Trophoblast cell (in vitro differentiated cells and primary cell): ENCODE data around the gene GLIPR1.

ENCODE experiments used
- DNase-seq, 2 donors: peaks; one replicate each; pipeline ENCODE4 v3.0.0-alpha.2; 2016
- H2AFZ ChIP-seq: 2 replicates; pipeline ENCODE4 v1.6.1; 2013; ENCODE audit warnings: low read length, moderate library complexity, mild to moderate bottlenecking; ENCODE audit not compliant: insufficient read depth, poor library complexity
- H2AK5ac ChIP-seq: 2 replicates; pipeline ENCODE4 v1.6.1; 2013; ENCODE audit warnings: mild to moderate bottlenecking, low read length
- H2BK120ac ChIP-seq: 2 replicates; pipeline ENCODE4 v1.6.1; 2013; ENCODE audit warnings: low read length, mild to moderate bottlenecking, moderate library complexity; ENCODE audit not compliant: insufficient read depth, poor library complexity
- H2BK12ac ChIP-seq: 2 replicates; pipeline ENCODE4 v1.6.1; 2013; ENCODE audit warnings: mild to moderate bottlenecking, low read length, moderate library complexity
- H2BK5ac ChIP-seq: 2 replicates; pipeline ENCODE4 v1.6.1; 2013; ENCODE audit warnings: low read length, low read depth, moderate library complexity, mild to moderate bottlenecking; ENCODE audit not compliant: poor library complexity
- H3K14ac ChIP-seq: 2 replicates; pipeline ENCODE4 v1.6.1; 2013; ENCODE audit warnings: mild to moderate bottlenecking, low read length
- H3K18ac ChIP-seq: 2 replicates; pipeline ENCODE4 v1.6.1; 2013; ENCODE audit warnings: mild to moderate bottlenecking, low read length
- H3K23ac ChIP-seq: 2 replicates; pipeline ENCODE4 v1.6.1; 2013; ENCODE audit warnings: low read length
- H3K27ac ChIP-seq: 2 replicates; pipeline ENCODE4 v1.5.1; 2013; ENCODE audit warnings: low read depth, mild to moderate bottlenecking, inconsistent platforms, low read length, moderate library complexity
- H3K27me3 ChIP-seq: 2 replicates; pipeline ENCODE4 v1.6.1; 2013; ENCODE audit warnings: inconsistent platforms, mild to moderate bottlenecking, low read length, moderate library complexity; ENCODE audit not compliant: insufficient read depth
- H3K36me3 ChIP-seq, 2 experiments: 1 replicate in 1 of 2; 2 replicates in 1 of 2; pipeline ENCODE4 v1.6.1; 2013; ENCODE audit warnings: low read length in 2 of 2, mild to moderate bottlenecking in 2 of 2, moderate library complexity in 1 of 2; ENCODE audit not compliant: insufficient read depth in 2 of 2, control insufficient read depth in 1 of 2
- H3K4ac ChIP-seq: 2 replicates; pipeline ENCODE4 v1.6.1; 2013; ENCODE audit warnings: low read depth, mild to moderate bottlenecking, low read length, moderate library complexity
- H3K4me1 ChIP-seq, 2 experiments: 1 replicate in 1 of 2; 2 replicates in 1 of 2; pipeline ENCODE4 v1.6.1; 2013; ENCODE audit warnings: low read length in 2 of 2, mild to moderate bottlenecking in 2 of 2, moderate library complexity in 1 of 2; ENCODE audit not compliant: insufficient read depth in 2 of 2, control insufficient read depth in 1 of 2
- H3K4me2 ChIP-seq: 2 replicates; pipeline ENCODE4 v1.6.1; 2013; ENCODE audit warnings: inconsistent platforms, mild to moderate bottlenecking, low read length, moderate library complexity
- H3K4me3 ChIP-seq: 2 replicates; pipeline ENCODE4 v1.5.1; 2013; ENCODE audit warnings: mild to moderate bottlenecking, low read depth, low read length, inconsistent platforms
- H3K79me1 ChIP-seq: one replicate; pipeline ENCODE4 v1.6.1; 2013; ENCODE audit warnings: low read length
- H3K79me2 ChIP-seq: 2 replicates; pipeline ENCODE4 v1.6.1; 2013; ENCODE audit warnings: low read length, mild to moderate bottlenecking; ENCODE audit not compliant: control insufficient read depth, insufficient read depth, poor library complexity
- H3K9ac ChIP-seq: 2 replicates; pipeline ENCODE4 v1.6.1; 2013; ENCODE audit warnings: mild to moderate bottlenecking, low read length
- H3K9me3 ChIP-seq: 2 replicates; pipeline ENCODE4 v1.6.1; 2013; ENCODE audit warnings: low read depth, mild to moderate bottlenecking, control low read depth, inconsistent platforms, low read length; ENCODE audit not compliant: insufficient read depth
- H4K12ac ChIP-seq: 2 replicates; pipeline ENCODE4 v1.6.1; 2013; ENCODE audit warnings: low read depth, mild to moderate bottlenecking, low read length, moderate library complexity
- H4K8ac ChIP-seq: 2 replicates; pipeline ENCODE4 v1.6.1; 2013; ENCODE audit warnings: low read depth, mild to moderate bottlenecking, low read length, moderate library complexity
- H4K91ac ChIP-seq: one replicate; pipeline ENCODE4 v1.6.1; 2013; ENCODE audit warnings: low read depth, mild to moderate bottlenecking, low read length, moderate library complexity
- WGBS: extraction: QIAGEN DNeasy Blood & Tissue Kit; methylation state at CpG from one replicate; pipeline ENCODE4 v1.1.7; 2013; ENCODE audit warnings: missing lambda C conversion rate; ENCODE audit not compliant: insufficient read length, insufficient coverage; ENCODE audit errors: extremely low coverage; 5-methylcytosine and 5-hydroxymethylcytosine counted together

Gene GLIPR1

GRCh38 chr12:75479963-75480461 is 543 bp upstream of the GLIPR1 start:
- Histone ChIP-seq H3K23ac (no peak overlapping the region), H3K14ac (peak overlapping the region; percentile 60), H3K9me3 (no peaks in the 10 kb centered on the region), H3K36me3 (no peaks in the 10 kb centered on the region), H2BK5ac (no peak overlapping the region), H2AFZ (no peak overlapping the region), H3K18ac (no peak overlapping the region), H3K4me1 (peaks cover 2 to 3% of the 10 kb centered on the region in 2 experiments), H4K91ac (peak overlapping the region; percentile 78), H3K4me2 (no peak overlapping the region), H3K27me3 (no peaks in the 10 kb centered on the region), H4K8ac (peak overlapping the region; percentile 48), H2AK5ac (peak overlapping the region; percentile 64), H3K79me2 (no peaks in the 10 kb centered on the region), H3K79me1 (peaks cover 5% of the 10 kb centered on the region), H4K12ac (no peak overlapping the region), H3K4me3 (no peak overlapping the region), H3K27ac (no peak overlapping the region), H3K4ac (no peak overlapping the region), H2BK12ac (peak overlapping the region; percentile 77), H2BK120ac (peak overlapping the region; percentile 38), H3K9ac (no peak overlapping the region)
- no CpG with 5 or more reads among the region's 2 CpGs for WGBS
- DNase-seq = peak in 1 of 2 donors; percentile 14

DNA sequence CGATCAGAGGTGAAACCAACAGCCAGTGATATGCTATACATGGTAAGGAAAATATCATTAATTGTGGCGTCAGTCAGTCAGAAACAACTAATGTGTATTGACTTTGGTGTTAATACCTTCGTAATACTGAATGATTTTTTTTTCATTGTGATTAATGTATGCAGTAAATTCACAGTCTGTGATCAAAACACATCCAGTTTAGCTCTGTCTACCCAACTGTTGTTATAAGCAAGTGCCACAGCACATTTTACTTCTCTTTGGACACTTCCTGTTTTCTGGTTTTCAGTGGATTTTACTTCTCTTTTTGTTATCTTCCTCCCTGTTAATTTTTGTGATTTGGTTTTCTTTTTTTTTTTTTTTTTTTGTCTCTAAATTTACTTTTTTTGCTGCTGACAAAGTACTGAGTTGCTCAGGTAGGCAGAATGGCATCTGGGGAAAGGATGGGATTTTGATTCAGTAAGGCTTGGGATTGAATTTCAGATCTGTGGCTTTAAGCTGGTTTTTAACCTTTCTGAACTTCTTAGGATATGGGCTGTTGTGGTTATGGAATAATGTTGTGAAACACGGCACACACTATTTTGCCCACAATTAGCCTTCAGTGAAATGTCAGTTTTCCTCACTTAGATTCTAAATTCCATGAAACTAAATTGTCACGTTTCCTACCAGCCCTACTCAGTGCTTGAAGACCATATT is 604 bp downstream of the GLIPR1 start:
- no peak overlapping the region for H2AK5ac ChIP-seq
- no peak overlapping the region for H3K18ac ChIP-seq
- no peak overlapping the region for H3K4me3 ChIP-seq
- peaks cover 5% of the 10 kb centered on the region for H3K79me1 ChIP-seq
- no peak overlapping the region for H4K8ac ChIP-seq
- H3K36me3 ChIP-seq = no peaks in the 10 kb centered on the region
- peak overlapping the region; percentile 75 for H3K27ac ChIP-seq
- H2BK120ac ChIP-seq = no peak overlapping the region
- H4K12ac ChIP-seq = no peak overlapping the region
- H2BK5ac ChIP-seq = peak overlapping the region; percentile 6
- no peak overlapping the region for H2AFZ ChIP-seq
- no peaks in the 10 kb centered on the region for H3K27me3 ChIP-seq
- peaks cover 2 to 3% of the 10 kb centered on the region in 2 experiments for H3K4me1 ChIP-seq
- H3K9me3 ChIP-seq = no peaks in the 10 kb centered on the region
- peak overlapping the region; percentile 61 for H3K4me2 ChIP-seq
- no CpG with 5 or more reads among the region's 5 CpGs for WGBS
- H3K4ac ChIP-seq = no peak overlapping the region
- H2BK12ac ChIP-seq = no peak overlapping the region
- H3K79me2 ChIP-seq = no peaks in the 10 kb centered on the region
- no peak overlapping the region for H3K9ac ChIP-seq
- no peak overlapping the region for H4K91ac ChIP-seq
- H3K14ac ChIP-seq = no peak overlapping the region
- H3K23ac ChIP-seq = no peak overlapping the region
- peak in 1 of 2 donors; percentile 53 for DNase-seq

DNA sequence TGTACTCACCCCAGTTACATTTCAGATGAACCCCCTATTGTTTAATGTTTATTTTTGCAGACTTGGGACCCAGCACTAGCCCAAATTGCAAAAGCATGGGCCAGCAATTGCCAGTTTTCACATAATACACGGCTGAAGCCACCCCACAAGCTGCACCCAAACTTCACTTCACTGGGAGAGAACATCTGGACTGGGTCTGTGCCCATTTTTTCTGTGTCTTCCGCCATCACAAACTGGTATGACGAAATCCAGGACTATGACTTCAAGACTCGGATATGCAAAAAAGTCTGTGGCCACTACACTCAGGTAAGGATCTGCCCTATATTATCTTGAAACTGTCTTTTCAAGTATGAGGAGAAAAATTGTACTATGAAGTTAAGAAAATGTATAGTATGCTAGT is 1.2 kb downstream of the GLIPR1 start:
- WGBS = no CpG with 5 or more reads among the region's 4 CpGs
- Histone ChIP-seq H3K36me3 (no peaks in the 10 kb centered on the region), H3K9me3 (no peaks in the 10 kb centered on the region), H3K4me1 (peaks cover 2 to 3% of the 10 kb centered on the region in 2 experiments), H3K4me3 (no peak overlapping the region), H4K91ac (no peak overlapping the region), H2BK12ac (no peak overlapping the region), H2AK5ac (no peak overlapping the region), H3K79me1 (peaks cover 5% of the 10 kb centered on the region), H3K4ac (no peak overlapping the region), H3K27ac (no peak overlapping the region), H2BK5ac (peak overlapping the region; percentile 11), H4K12ac (no peak overlapping the region), H2BK120ac (no peak overlapping the region), H3K14ac (no peak overlapping the region), H3K79me2 (no peaks in the 10 kb centered on the region), H3K27me3 (no peaks in the 10 kb centered on the region), H3K23ac (no peak overlapping the region), H3K18ac (no peak overlapping the region), H2AFZ (no peak overlapping the region), H3K4me2 (peak overlapping the region; percentile 61), H3K9ac (no peak overlapping the region), H4K8ac (no peak overlapping the region)
- DNase-seq = peak; percentile 41 to 87

GRCh38 chr12:75482646-75483045 is 2.1 kb downstream of the GLIPR1 start:
- Histone ChIP-seq H2AK5ac (no peak overlapping the region), H3K14ac (peak overlapping the region; percentile 3), H2BK5ac (no peak overlapping the region), H3K4me3 (no peak overlapping the region), H3K18ac (no peak overlapping the region), H3K27ac (no peak overlapping the region), H3K4me2 (peak overlapping the region; percentile 55), H4K91ac (no peak overlapping the region), H2AFZ (no peak overlapping the region), H3K9me3 (no peaks in the 10 kb centered on the region), H3K4ac (no peak overlapping the region), H3K23ac (no peak overlapping the region), H3K9ac (no peak overlapping the region), H4K12ac (no peak overlapping the region), H2BK12ac (no peak overlapping the region), H3K27me3 (no peaks in the 10 kb centered on the region), H2BK120ac (no peak overlapping the region), H4K8ac (no peak overlapping the region), H3K36me3 (no peaks in the 10 kb centered on the region), H3K79me1 (peaks cover 5% of the 10 kb centered on the region), H3K79me2 (no peaks in the 10 kb centered on the region), H3K4me1 (peaks cover 2 to 3% of the 10 kb centered on the region in 2 experiments)
- WGBS = no CpG with 5 or more reads among the region's 4 CpGs
- DNase-seq = no peak
